OCI-LY3 (cell line): Measurements from ENCODE around the gene IL32.

Source experiments
- EZH2phosphoT487 ChIP-seq: fragments of 200-600 bp; shearing (Covaris generic); IDR thresholded peaks from 2 replicates; pipeline ENCODE4 v1.6.1; 2018; ENCODE audit warnings: antibody characterized with exemption, mixed run types, low read depth
- TF ChIP-seq, protein P1 (sequence below): fragments of 200-600, 300-600 bp; sonication (generic); IDR thresholded peaks from 2 replicates; pipeline ENCODE4 v1.5.1; 2014; ENCODE audit warnings: antibody characterized with exemption, low read length, low read depth

DNA sequence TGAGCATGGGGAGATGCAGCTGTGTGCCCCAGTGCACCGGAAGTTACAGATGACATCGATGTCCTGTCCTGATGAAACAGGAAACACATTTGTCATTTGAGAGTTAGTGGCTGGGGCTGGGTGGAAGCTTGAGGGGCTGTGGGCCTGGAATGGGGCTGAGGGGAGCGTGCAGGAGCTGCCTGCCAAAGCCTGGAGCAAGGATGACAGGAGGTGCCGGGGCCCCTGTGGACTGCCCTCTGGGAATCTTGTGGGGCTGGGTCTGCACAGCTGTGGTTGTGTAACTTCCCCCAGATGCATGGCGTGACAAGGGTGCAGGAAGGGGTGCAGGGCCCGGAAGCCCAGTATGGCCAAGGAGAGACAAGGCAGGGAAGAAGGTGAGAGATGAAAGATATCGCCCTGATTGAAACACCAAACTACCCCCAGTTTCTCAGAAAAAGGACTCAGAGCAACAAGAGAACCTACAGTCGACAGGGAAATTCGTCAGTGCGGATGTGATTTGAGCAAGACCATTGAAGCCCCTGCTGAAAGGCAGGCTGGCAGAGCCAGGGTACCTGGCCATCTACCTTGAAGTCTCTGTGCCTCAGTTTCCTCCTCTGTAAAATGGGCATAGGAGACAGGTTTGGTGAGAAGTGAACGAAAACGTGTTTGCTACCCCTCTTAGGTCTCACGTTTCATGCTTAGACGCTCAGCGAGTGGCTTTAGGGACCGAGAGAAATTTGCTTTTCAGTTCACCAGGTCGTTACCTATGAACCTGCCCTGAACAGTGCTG, 10.3 kb upstream of the IL32 start:
- TF ChIP-seq, protein P1, sequence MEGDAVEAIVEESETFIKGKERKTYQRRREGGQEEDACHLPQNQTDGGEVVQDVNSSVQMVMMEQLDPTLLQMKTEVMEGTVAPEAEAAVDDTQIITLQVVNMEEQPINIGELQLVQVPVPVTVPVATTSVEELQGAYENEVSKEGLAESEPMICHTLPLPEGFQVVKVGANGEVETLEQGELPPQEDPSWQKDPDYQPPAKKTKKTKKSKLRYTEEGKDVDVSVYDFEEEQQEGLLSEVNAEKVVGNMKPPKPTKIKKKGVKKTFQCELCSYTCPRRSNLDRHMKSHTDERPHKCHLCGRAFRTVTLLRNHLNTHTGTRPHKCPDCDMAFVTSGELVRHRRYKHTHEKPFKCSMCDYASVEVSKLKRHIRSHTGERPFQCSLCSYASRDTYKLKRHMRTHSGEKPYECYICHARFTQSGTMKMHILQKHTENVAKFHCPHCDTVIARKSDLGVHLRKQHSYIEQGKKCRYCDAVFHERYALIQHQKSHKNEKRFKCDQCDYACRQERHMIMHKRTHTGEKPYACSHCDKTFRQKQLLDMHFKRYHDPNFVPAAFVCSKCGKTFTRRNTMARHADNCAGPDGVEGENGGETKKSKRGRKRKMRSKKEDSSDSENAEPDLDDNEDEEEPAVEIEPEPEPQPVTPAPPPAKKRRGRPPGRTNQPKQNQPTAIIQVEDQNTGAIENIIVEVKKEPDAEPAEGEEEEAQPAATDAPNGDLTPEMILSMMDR, result no peak
- TF ChIP-seq EZH2phosphoT487, result no peak
